ENCODE data around the gene DLG2.

The DLG2 gene

GRCh38 chr11:84804041-84804440 is 823.1 kb downstream of the DLG2 start:
- no CpG with 5 or more reads among the region's 1 CpG for WGBS (ENCODE audit: insufficient coverage)
- CTCF ChIA-PET: no interaction called here

GRCh38 chr11:84800755-84801346 is 826.3 kb downstream of the DLG2 start:
- ChIA-PET POLR2A (no interaction called here), CTCF (no interaction called here)
- WGBS (ENCODE audit: insufficient coverage): over 99% methylated on average over 5 of the region's 8 CpGs
- Histone ChIP-seq H3K36me3 (ENCODE audit: control insufficient read depth in 4 of 4, insufficient read depth in 4 of 4, low read length in 3 of 4) (no peaks in the 10 kb centered on the region), H3K4me1 (ENCODE audit: control extremely low read depth in 1 of 4, control insufficient read depth in 4 of 4, insufficient read depth in 4 of 4, low read length in 3 of 4) (no peaks in the 10 kb centered on the region), H3K27ac (ENCODE audit: insufficient read depth in 1 of 2, low read depth in 1 of 2, low read length in 2 of 2, poor library complexity in 1 of 2, severe bottlenecking in 2 of 2) (no peak overlapping the region), H3K4me3 (ENCODE audit: control insufficient read depth in 1 of 7, extremely low read depth in 1 of 7, insufficient read depth in 4 of 7, low read depth in 2 of 7, low read length in 6 of 7) (no peak overlapping the region), H3K27me3 (replicated peaks in 2 of 5; ENCODE audit: control insufficient read depth in 4 of 5, insufficient read depth in 5 of 5, low read length in 4 of 5) (no peaks in the 10 kb centered on the region), H3K9me3 (ENCODE audit: control extremely low read depth in 1 of 5, control insufficient read depth in 4 of 5, insufficient read depth in 2 of 5, low read depth in 1 of 5, low read length in 4 of 5) (peaks cover 0 to 10% (median 0%) of the 10 kb centered on the region in 5 experiments)
- DNase-seq: no peak

More at GRCh38 chr11:84804041-84804440, 823.1 kb downstream of the DLG2 start:
- no peaks in the 10 kb centered on the region for H3K36me3 ChIP-seq (ENCODE audit: control insufficient read depth in 4 of 4, insufficient read depth in 4 of 4, low read length in 3 of 4)
- no peak overlapping the region for H3K4me3 ChIP-seq (ENCODE audit: control insufficient read depth in 1 of 7, extremely low read depth in 1 of 7, insufficient read depth in 4 of 7, low read depth in 2 of 7, low read length in 6 of 7)
- H3K27me3 ChIP-seq (replicated peaks in 2 of 5; ENCODE audit: control insufficient read depth in 4 of 5, insufficient read depth in 5 of 5, low read length in 4 of 5): no peaks in the 10 kb centered on the region
- H3K4me1 ChIP-seq (ENCODE audit: control extremely low read depth in 1 of 4, control insufficient read depth in 4 of 4, insufficient read depth in 4 of 4, low read length in 3 of 4): no peaks in the 10 kb centered on the region
- H3K9me3 ChIP-seq (ENCODE audit: control extremely low read depth in 1 of 5, control insufficient read depth in 4 of 5, insufficient read depth in 2 of 5, low read depth in 1 of 5, low read length in 4 of 5): peaks cover 0 to 10% (median 3%) of the 10 kb centered on the region in 5 experiments
- no peak overlapping the region for H3K27ac ChIP-seq (ENCODE audit: insufficient read depth in 1 of 2, low read depth in 1 of 2, low read length in 2 of 2, poor library complexity in 1 of 2, severe bottlenecking in 2 of 2)
- POLR2A ChIA-PET: no interaction called here
- no peak for DNase-seq

- POLR2A ChIA-PET: no interaction called here
- no peak for DNase-seq
- H3K36me3 ChIP-seq (ENCODE audit: control insufficient read depth in 4 of 4, insufficient read depth in 4 of 4, low read length in 3 of 4): no peaks in the 10 kb centered on the region
These were observed 828.0 kb downstream of the DLG2 start for GRCh38 chr11:84799112-84799511.

GRCh38 chr11:84795698-84796097 is 831.4 kb downstream of the DLG2 start:
- POLR2A ChIA-PET: no interaction called here
- Histone ChIP-seq H3K27me3 (replicated peaks in 2 of 5; ENCODE audit: control insufficient read depth in 4 of 5, insufficient read depth in 5 of 5, low read length in 4 of 5) (no peaks in the 10 kb centered on the region), H3K36me3 (ENCODE audit: control insufficient read depth in 4 of 4, insufficient read depth in 4 of 4, low read length in 3 of 4) (no peaks in the 10 kb centered on the region), H3K4me3 (ENCODE audit: control insufficient read depth in 1 of 7, extremely low read depth in 1 of 7, insufficient read depth in 4 of 7, low read depth in 2 of 7, low read length in 6 of 7) (no peak overlapping the region), H3K9me3 (ENCODE audit: control extremely low read depth in 1 of 5, control insufficient read depth in 4 of 5, insufficient read depth in 2 of 5, low read depth in 1 of 5, low read length in 4 of 5) (peaks cover 0 to 2% (median 0%) of the 10 kb centered on the region in 5 experiments), H3K4me1 (ENCODE audit: control extremely low read depth in 1 of 4, control insufficient read depth in 4 of 4, insufficient read depth in 4 of 4, low read length in 3 of 4) (no peaks in the 10 kb centered on the region), H3K27ac (ENCODE audit: insufficient read depth in 1 of 2, low read depth in 1 of 2, low read length in 2 of 2, poor library complexity in 1 of 2, severe bottlenecking in 2 of 2) (no peak overlapping the region)
- WGBS (ENCODE audit: insufficient coverage): 100% methylated on average over 6 of the region's 8 CpGs
- CTCF ChIA-PET: no interaction called here
- no peak for DNase-seq

More at GRCh38 chr11:84799112-84799511, 828.0 kb downstream of the DLG2 start:
- 100% methylated on average over 2 of the region's 3 CpGs for WGBS (ENCODE audit: insufficient coverage)
- CTCF ChIA-PET: no interaction called here
- Histone ChIP-seq H3K9me3 (ENCODE audit: control extremely low read depth in 1 of 5, control insufficient read depth in 4 of 5, insufficient read depth in 2 of 5, low read depth in 1 of 5, low read length in 4 of 5) (peaks cover 0 to 2% (median 0%) of the 10 kb centered on the region in 5 experiments), H3K4me1 (ENCODE audit: control extremely low read depth in 1 of 4, control insufficient read depth in 4 of 4, insufficient read depth in 4 of 4, low read length in 3 of 4) (no peaks in the 10 kb centered on the region), H3K27ac (ENCODE audit: insufficient read depth in 1 of 2, low read depth in 1 of 2, low read length in 2 of 2, poor library complexity in 1 of 2, severe bottlenecking in 2 of 2) (no peak overlapping the region), H3K27me3 (replicated peaks in 2 of 5; ENCODE audit: control insufficient read depth in 4 of 5, insufficient read depth in 5 of 5, low read length in 4 of 5) (no peaks in the 10 kb centered on the region), H3K4me3 (ENCODE audit: control insufficient read depth in 1 of 7, extremely low read depth in 1 of 7, insufficient read depth in 4 of 7, low read depth in 2 of 7, low read length in 6 of 7) (no peak overlapping the region)

DNA sequence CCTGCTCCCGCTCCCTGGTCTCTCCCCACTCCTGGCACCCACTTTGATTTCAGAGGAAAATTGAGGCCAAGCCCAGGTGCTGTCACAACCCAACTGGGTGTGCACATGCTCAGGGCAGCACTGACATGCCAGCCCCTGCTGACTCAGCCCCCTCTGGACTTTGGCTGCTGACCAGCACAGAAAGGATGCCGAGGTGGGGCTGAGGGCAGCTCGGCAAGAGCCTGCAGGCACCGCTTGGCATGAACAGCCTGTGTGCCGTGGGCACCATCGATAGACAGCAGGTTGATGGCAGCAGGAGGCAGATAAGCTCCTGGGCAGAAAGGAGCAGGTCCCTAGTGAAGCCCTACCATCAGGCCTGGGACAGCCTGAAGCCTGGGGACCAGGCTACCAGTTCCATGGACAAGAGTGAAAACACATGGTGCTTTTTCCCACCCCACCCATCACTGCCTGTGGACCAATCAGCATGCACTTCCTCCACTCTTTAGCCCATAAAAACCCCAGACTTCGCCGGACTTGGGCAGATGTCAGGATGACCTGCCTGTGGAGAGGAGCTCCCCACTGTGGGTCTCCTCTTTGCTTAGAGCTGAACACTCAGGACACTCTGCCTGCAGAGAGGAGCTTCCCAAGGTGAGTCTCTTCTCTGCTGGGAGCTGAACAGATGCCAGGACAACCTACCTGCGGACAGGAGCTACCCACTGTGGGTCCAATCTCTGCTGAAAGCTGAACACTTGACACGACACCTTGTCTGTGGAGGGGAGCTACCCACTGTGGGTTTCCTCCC is 832.3 kb downstream of the DLG2 start:
- no peak overlapping the region for H3K4me3 ChIP-seq (ENCODE audit: control insufficient read depth in 1 of 7, extremely low read depth in 1 of 7, insufficient read depth in 4 of 7, low read depth in 2 of 7, low read length in 6 of 7)
- no peak overlapping the region for H3K27ac ChIP-seq (ENCODE audit: insufficient read depth in 1 of 2, low read depth in 1 of 2, low read length in 2 of 2, poor library complexity in 1 of 2, severe bottlenecking in 2 of 2)
- WGBS (ENCODE audit: insufficient coverage): 100% methylated on average over 10 of the region's 10 CpGs
- H3K27me3 ChIP-seq (replicated peaks in 2 of 5; ENCODE audit: control insufficient read depth in 4 of 5, insufficient read depth in 5 of 5, low read length in 4 of 5): no peaks in the 10 kb centered on the region
- POLR2A ChIA-PET: no interaction called here
- no peak for DNase-seq
- CTCF ChIA-PET: interaction anchor here (1.1 kb wide), 1 partner anchor 91 kb away, joined by 3 read pairs; no protein-coding TSS in a partner anchor
- no peaks in the 10 kb centered on the region for H3K36me3 ChIP-seq (ENCODE audit: control insufficient read depth in 4 of 4, insufficient read depth in 4 of 4, low read length in 3 of 4)
- H3K9me3 ChIP-seq (ENCODE audit: control extremely low read depth in 1 of 5, control insufficient read depth in 4 of 5, insufficient read depth in 2 of 5, low read depth in 1 of 5, low read length in 4 of 5): peaks cover 0 to 2% (median 0%) of the 10 kb centered on the region in 5 experiments
- no peaks in the 10 kb centered on the region for H3K4me1 ChIP-seq (ENCODE audit: control extremely low read depth in 1 of 4, control insufficient read depth in 4 of 4, insufficient read depth in 4 of 4, low read length in 3 of 4)

GRCh38 chr11:84793318-84793717 is 833.8 kb downstream of the DLG2 start:
- no peak overlapping the region for H3K27ac ChIP-seq (ENCODE audit: insufficient read depth in 1 of 2, low read depth in 1 of 2, low read length in 2 of 2, poor library complexity in 1 of 2, severe bottlenecking in 2 of 2)
- no peaks in the 10 kb centered on the region for H3K27me3 ChIP-seq (replicated peaks in 2 of 5; ENCODE audit: control insufficient read depth in 4 of 5, insufficient read depth in 5 of 5, low read length in 4 of 5)
- ChIA-PET CTCF (no interaction called here), POLR2A (no interaction called here)
- 100% methylated on average over 1 of the region's 2 CpGs for WGBS (ENCODE audit: insufficient coverage)
- peaks cover 0 to 3% (median 0%) of the 10 kb centered on the region in 5 experiments for H3K9me3 ChIP-seq (ENCODE audit: control extremely low read depth in 1 of 5, control insufficient read depth in 4 of 5, insufficient read depth in 2 of 5, low read depth in 1 of 5, low read length in 4 of 5)
- no peaks in the 10 kb centered on the region for H3K36me3 ChIP-seq (ENCODE audit: control insufficient read depth in 4 of 4, insufficient read depth in 4 of 4, low read length in 3 of 4)
- no peaks in the 10 kb centered on the region for H3K4me1 ChIP-seq (ENCODE audit: control extremely low read depth in 1 of 4, control insufficient read depth in 4 of 4, insufficient read depth in 4 of 4, low read length in 3 of 4)
- no peak overlapping the region for H3K4me3 ChIP-seq (ENCODE audit: control insufficient read depth in 1 of 7, extremely low read depth in 1 of 7, insufficient read depth in 4 of 7, low read depth in 2 of 7, low read length in 6 of 7)
- no peak for DNase-seq

DNA sequence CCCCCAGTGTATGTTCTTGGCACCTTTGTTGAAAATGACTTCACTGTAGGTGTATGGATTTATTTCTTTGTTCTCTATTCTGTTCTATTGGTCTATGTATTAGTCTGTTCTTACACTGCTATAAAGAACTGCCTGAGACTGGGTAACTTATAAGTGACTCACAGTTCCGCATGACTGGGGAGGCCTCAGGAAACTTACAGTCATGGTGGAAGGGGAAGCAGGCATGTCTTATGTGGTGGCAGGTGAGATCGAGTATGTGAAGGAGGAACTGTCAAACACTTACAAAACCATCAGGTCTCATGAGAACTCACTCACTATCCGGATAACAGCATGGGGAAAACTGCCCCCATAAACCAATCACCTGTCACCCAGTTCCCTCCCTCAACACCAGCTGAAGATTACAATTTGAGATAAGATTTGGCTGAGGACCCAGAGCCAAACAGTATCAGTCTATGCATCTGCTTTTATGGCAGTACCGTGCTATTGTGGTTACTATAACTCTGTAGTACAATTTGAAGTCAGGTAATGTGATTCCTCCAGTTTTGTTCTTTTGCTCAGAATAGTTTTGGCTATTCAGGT is 836.2 kb downstream of the DLG2 start:
- Histone ChIP-seq H3K4me1 (ENCODE audit: control extremely low read depth in 1 of 4, control insufficient read depth in 4 of 4, insufficient read depth in 4 of 4, low read length in 3 of 4) (no peaks in the 10 kb centered on the region), H3K9me3 (ENCODE audit: control extremely low read depth in 1 of 5, control insufficient read depth in 4 of 5, insufficient read depth in 2 of 5, low read depth in 1 of 5, low read length in 4 of 5) (peaks cover 0 to 3% (median 0%) of the 10 kb centered on the region in 5 experiments), H3K4me3 (ENCODE audit: control insufficient read depth in 1 of 7, extremely low read depth in 1 of 7, insufficient read depth in 4 of 7, low read depth in 2 of 7, low read length in 6 of 7) (no peak overlapping the region), H3K27me3 (replicated peaks in 2 of 5; ENCODE audit: control insufficient read depth in 4 of 5, insufficient read depth in 5 of 5, low read length in 4 of 5) (no peaks in the 10 kb centered on the region), H3K27ac (ENCODE audit: insufficient read depth in 1 of 2, low read depth in 1 of 2, low read length in 2 of 2, poor library complexity in 1 of 2, severe bottlenecking in 2 of 2) (no peak overlapping the region), H3K36me3 (ENCODE audit: control insufficient read depth in 4 of 4, insufficient read depth in 4 of 4, low read length in 3 of 4) (no peaks in the 10 kb centered on the region)
- ChIA-PET POLR2A (no interaction called here), CTCF (no interaction called here)
- no peak for DNase-seq
- WGBS (ENCODE audit: insufficient coverage): 63% methylated on average over 3 of the region's 4 CpGs

All from common myeloid progenitor, CD34-positive (primary cell).